HG02571 (cell line): ENCODE data around the gene GRAMD1C.

Experiments
- ATAC-seq: cut with Tn5 transposase; IDR thresholded peaks from one replicate; pipeline ENCODE4 v1.9.1; 2021; ENCODE audit warnings: mild to moderate bottlenecking, moderate library complexity; ENCODE audit not compliant: unreplicated experiment

The GRAMD1C gene

GRCh38 chr3:113948015-113948917 lies 109.7 kb downstream of the GRAMD1C start:
- ATAC-seq = peak; percentile 38

GRCh38 chr3:113952921-113953320 lies 114.3 kb downstream of the GRAMD1C start:
- no peak for ATAC-seq

- ATAC-seq = no peak
These were observed 115.1 kb downstream of the GRAMD1C start for GRCh38 chr3:113953677-113954076.

- no peak for ATAC-seq
These were observed 115.6 kb downstream of the GRAMD1C start for GRCh38 chr3:113954091-113954685.

GRCh38 chr3:113963879-113964278 lies 125.3 kb downstream of the GRAMD1C start:
- ATAC-seq = no peak

- no peak for ATAC-seq
These were observed 127.6 kb downstream of the GRAMD1C start for GRCh38 chr3:113966172-113966571.

- no peak for ATAC-seq
These were observed 130.4 kb downstream of the GRAMD1C start for GRCh38 chr3:113968986-113969385.

- ATAC-seq = no peak
These were observed 139.2 kb downstream of the GRAMD1C start for GRCh38 chr3:113977822-113978221.

- ATAC-seq = no peak
These were observed 141.3 kb downstream of the GRAMD1C start for GRCh38 chr3:113979916-113980315.

- no peak for ATAC-seq
These were observed 143.2 kb downstream of the GRAMD1C start for GRCh38 chr3:113981803-113982202.

- ATAC-seq = no peak
These were observed 145.0 kb downstream of the GRAMD1C start for GRCh38 chr3:113983544-113983943.

- ATAC-seq = no peak
These were observed 147.0 kb downstream of the GRAMD1C start for GRCh38 chr3:113985541-113985940.
